Ectodermal cell (in vitro differentiated cells): Measurements from ENCODE around the gene NHLRC4.

Experiments
- H3K27ac ChIP-seq: 2 replicates; pipeline ENCODE4 v1.7.0; 2013; ENCODE audit warnings: mild to moderate bottlenecking, low read depth, low read length; ENCODE audit not compliant: insufficient read depth, poor library complexity, severe bottlenecking
- H3K27me3 ChIP-seq: 2 replicates; pipeline ENCODE4 v1.7.0; 2013; ENCODE audit warnings: mild to moderate bottlenecking, low read length; ENCODE audit not compliant: insufficient read depth, control insufficient read depth, poor library complexity, severe bottlenecking
- H3K36me3 ChIP-seq: one replicate; pipeline ENCODE4 v1.7.0; 2013; ENCODE audit warnings: low read length; ENCODE audit not compliant: control insufficient read depth, insufficient read depth
- H3K4me1 ChIP-seq: one replicate; pipeline ENCODE4 v1.7.0; 2013; ENCODE audit warnings: low read length; ENCODE audit not compliant: control insufficient read depth, insufficient read depth
- H3K4me3 ChIP-seq: 2 replicates; pipeline ENCODE4 v1.7.0; 2013; ENCODE audit warnings: low read depth, low read length, control low read depth; ENCODE audit not compliant: insufficient read depth
- H3K9me3 ChIP-seq: 2 replicates; pipeline ENCODE4 v1.7.0; 2013; ENCODE audit warnings: mild to moderate bottlenecking, low read length, moderate library complexity; ENCODE audit not compliant: control insufficient read depth
- WGBS, 2 experiments: methylation state at CpG; one replicate each; pipeline ENCODE4 v1.1.7; 2013; ENCODE audit warnings: missing lambda C conversion rate in 2 of 2; 5-methylcytosine and 5-hydroxymethylcytosine counted together

Gene NHLRC4

GRCh38 chr16:540645-541340, 26.0 kb upstream of the NHLRC4 start:
- Histone ChIP-seq H3K27me3 (no peaks in the 10 kb centered on the region), H3K4me1 (peaks cover 6% of the 10 kb centered on the region), H3K36me3 (no peaks in the 10 kb centered on the region), H3K9me3 (no peaks in the 10 kb centered on the region), H3K4me3 (no peak overlapping the region), H3K27ac (no peak overlapping the region)
- WGBS, 2 experiments, result 94 to 96% methylated on average over 29 of the region's 29 CpGs

- H3K36me3 ChIP-seq, result no peaks in the 10 kb centered on the region
- H3K4me3 ChIP-seq, result no peak overlapping the region
- peaks cover 6% of the 10 kb centered on the region for H3K4me1 ChIP-seq
- no peaks in the 10 kb centered on the region for H3K9me3 ChIP-seq
- H3K27ac ChIP-seq, result no peak overlapping the region
- H3K27me3 ChIP-seq, result no peaks in the 10 kb centered on the region
- 94% methylated on average over 51 of the region's 51 CpGs for WGBS, 2 experiments
Measured at GRCh38 chr16:543301-544164, 23.3 kb upstream of the NHLRC4 start.

- no peaks in the 10 kb centered on the region for H3K36me3 ChIP-seq
- no peak overlapping the region for H3K4me3 ChIP-seq
- H3K9me3 ChIP-seq, result no peaks in the 10 kb centered on the region
- 95 to 96% methylated on average over 43 to 46 of the region's 46 CpGs for WGBS, 2 experiments
- H3K4me1 ChIP-seq, result peaks cover 6% of the 10 kb centered on the region
- no peak overlapping the region for H3K27ac ChIP-seq
- H3K27me3 ChIP-seq, result no peaks in the 10 kb centered on the region
Measured at GRCh38 chr16:544517-544916, 22.3 kb upstream of the NHLRC4 start.

GRCh38 chr16:546909-547770, 19.7 kb upstream of the NHLRC4 start:
- 86 to 87% methylated on average over 60 of the region's 60 CpGs for WGBS, 2 experiments
- Histone ChIP-seq H3K27me3 (no peaks in the 10 kb centered on the region), H3K36me3 (peaks cover 5% of the 10 kb centered on the region), H3K9me3 (no peaks in the 10 kb centered on the region), H3K4me3 (no peak overlapping the region), H3K4me1 (peaks cover 6% of the 10 kb centered on the region), H3K27ac (no peak overlapping the region)

- H3K27ac ChIP-seq, result no peak overlapping the region
- peaks cover 1% of the 10 kb centered on the region for H3K4me1 ChIP-seq
- peaks cover 5% of the 10 kb centered on the region for H3K36me3 ChIP-seq
- H3K9me3 ChIP-seq, result no peaks in the 10 kb centered on the region
- no peaks in the 10 kb centered on the region for H3K27me3 ChIP-seq
- 96% methylated on average over 21 of the region's 21 CpGs for WGBS, 2 experiments
- no peak overlapping the region for H3K4me3 ChIP-seq
Measured at GRCh38 chr16:548586-548985, 18.2 kb upstream of the NHLRC4 start.

GRCh38 chr16:549544-550263, 17.1 kb upstream of the NHLRC4 start:
- 95% methylated on average over 54 of the region's 54 CpGs for WGBS, 2 experiments
- Histone ChIP-seq H3K27ac (no peak overlapping the region), H3K9me3 (no peaks in the 10 kb centered on the region), H3K4me1 (no peaks in the 10 kb centered on the region), H3K27me3 (no peaks in the 10 kb centered on the region), H3K36me3 (peaks cover 5% of the 10 kb centered on the region), H3K4me3 (no peak overlapping the region)

GRCh38 chr16:551210-551609, 15.6 kb upstream of the NHLRC4 start:
- WGBS, 2 experiments, result 97% methylated on average over 28 of the region's 28 CpGs
- Histone ChIP-seq H3K4me3 (no peak overlapping the region), H3K4me1 (no peaks in the 10 kb centered on the region), H3K27ac (no peak overlapping the region), H3K9me3 (no peaks in the 10 kb centered on the region), H3K36me3 (peaks cover 5% of the 10 kb centered on the region), H3K27me3 (no peaks in the 10 kb centered on the region)

GRCh38 chr16:552171-552570, 14.6 kb upstream of the NHLRC4 start:
- Histone ChIP-seq H3K27me3 (no peaks in the 10 kb centered on the region), H3K4me3 (no peak overlapping the region), H3K9me3 (no peaks in the 10 kb centered on the region), H3K36me3 (peaks cover 5% of the 10 kb centered on the region), H3K27ac (no peak overlapping the region), H3K4me1 (no peaks in the 10 kb centered on the region)
- WGBS, 2 experiments, result 97% methylated on average over 35 of the region's 35 CpGs

GRCh38 chr16:553601-554296, 13.1 kb upstream of the NHLRC4 start:
- H3K9me3 ChIP-seq, result no peaks in the 10 kb centered on the region
- no peak overlapping the region for H3K4me3 ChIP-seq
- peaks cover 5% of the 10 kb centered on the region for H3K36me3 ChIP-seq
- peaks cover 8% of the 10 kb centered on the region for H3K27me3 ChIP-seq
- H3K4me1 ChIP-seq, result no peaks in the 10 kb centered on the region
- 94% methylated on average over 33 of the region's 33 CpGs for WGBS, 2 experiments
- H3K27ac ChIP-seq, result no peak overlapping the region
